C4-2B (cell line): ENCODE data around the gene SPAG4.

ENCODE experiments used
- CTCF ChIP-seq: fragments of 450-650 bp; conservative IDR thresholded peaks from 2 replicates; pipeline ENCODE4 v1.5.1; 2017; ENCODE audit warnings: mild to moderate bottlenecking
- ZFX ChIP-seq: fragments of 450-650 bp; IDR thresholded peaks from 2 replicates; pipeline ENCODE4 v1.6.1; 2017

GRCh38 chr20:35588397-35588796 is 27.2 kb upstream of the SPAG4 start:
- TF ChIP-seq CTCF (no peak), ZFX (no peak)
